ENCODE results near the gene PACS2. TPM values are rescaled to one million over a fixed set of nuclear protein-coding genes. Genes with fewer than 3 reads are reported as not detected.

Gene PACS2
- total RNA-seq, 1 experiment from 2014 or later: 57.7 TPM

DNA sequence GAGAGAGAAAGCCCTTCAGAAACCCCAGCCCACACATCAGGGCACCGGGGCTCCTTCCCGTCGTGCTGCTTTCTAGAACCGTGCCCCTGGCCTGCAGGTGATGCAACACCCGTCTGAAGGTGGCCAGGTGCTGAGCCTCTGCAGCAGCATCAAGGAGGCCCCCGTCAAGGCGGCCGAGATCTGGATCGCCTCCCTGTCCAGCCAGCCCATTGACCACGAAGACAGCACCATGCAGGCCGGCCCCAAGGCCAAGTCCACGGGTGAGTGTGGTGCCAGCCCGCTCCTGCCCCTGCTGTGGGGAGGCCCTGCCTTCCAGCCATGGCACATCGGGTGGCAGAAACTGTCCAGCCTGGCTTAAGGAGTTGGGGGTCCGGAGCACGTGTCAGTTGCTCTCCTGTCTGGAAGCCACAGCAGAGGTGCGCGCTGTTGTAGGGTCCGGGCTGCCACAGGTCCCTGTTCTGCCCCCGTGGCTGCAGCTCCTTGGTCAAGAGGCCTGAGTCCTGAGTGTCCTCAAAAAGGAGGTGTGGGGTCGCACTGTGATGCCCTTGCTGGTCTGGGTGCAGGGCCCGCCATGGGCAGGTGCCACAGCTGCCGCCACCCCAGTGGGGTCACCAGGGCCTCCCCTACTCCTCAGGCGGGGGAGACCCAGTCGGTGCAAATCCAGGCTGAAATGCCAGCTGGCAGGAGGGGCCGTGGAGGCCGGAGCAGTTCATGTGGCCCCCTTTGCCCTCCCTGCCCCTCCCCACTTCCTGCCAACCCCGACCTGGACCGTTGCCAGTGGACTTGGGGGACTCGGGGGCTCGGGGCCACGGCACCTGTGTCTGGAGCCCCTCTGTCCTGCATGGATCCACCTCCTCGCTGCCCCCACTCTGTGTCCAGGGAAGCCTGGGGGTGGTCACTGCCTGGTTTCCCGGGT, 52.8 kb downstream of the PACS2 start:
- Mint-ChIP-seq H3K4me3 (ENCODE audit: unreplicated experiment) (no peak overlapping the region), H3K36me3 (ENCODE audit: insufficient read depth, unreplicated experiment) (peaks cover 6% of the 10 kb centered on the region), H3K9me3 (ENCODE audit: unreplicated experiment) (no peaks in the 10 kb centered on the region), H3K4me1 (ENCODE audit: insufficient read depth, unreplicated experiment) (no peaks in the 10 kb centered on the region), H3K27me3 (ENCODE audit: insufficient read depth, unreplicated experiment) (no peaks in the 10 kb centered on the region), H3K27ac (ENCODE audit: low read depth, unreplicated experiment) (no peak overlapping the region)
- TF ChIP-seq, protein P1, sequence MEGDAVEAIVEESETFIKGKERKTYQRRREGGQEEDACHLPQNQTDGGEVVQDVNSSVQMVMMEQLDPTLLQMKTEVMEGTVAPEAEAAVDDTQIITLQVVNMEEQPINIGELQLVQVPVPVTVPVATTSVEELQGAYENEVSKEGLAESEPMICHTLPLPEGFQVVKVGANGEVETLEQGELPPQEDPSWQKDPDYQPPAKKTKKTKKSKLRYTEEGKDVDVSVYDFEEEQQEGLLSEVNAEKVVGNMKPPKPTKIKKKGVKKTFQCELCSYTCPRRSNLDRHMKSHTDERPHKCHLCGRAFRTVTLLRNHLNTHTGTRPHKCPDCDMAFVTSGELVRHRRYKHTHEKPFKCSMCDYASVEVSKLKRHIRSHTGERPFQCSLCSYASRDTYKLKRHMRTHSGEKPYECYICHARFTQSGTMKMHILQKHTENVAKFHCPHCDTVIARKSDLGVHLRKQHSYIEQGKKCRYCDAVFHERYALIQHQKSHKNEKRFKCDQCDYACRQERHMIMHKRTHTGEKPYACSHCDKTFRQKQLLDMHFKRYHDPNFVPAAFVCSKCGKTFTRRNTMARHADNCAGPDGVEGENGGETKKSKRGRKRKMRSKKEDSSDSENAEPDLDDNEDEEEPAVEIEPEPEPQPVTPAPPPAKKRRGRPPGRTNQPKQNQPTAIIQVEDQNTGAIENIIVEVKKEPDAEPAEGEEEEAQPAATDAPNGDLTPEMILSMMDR (IDR thresholded peaks at IDR 0.05; ENCODE audit: unreplicated experiment): no peak
- intact Hi-C loops (cut with micrococcal nuclease): no loop called here
- ChIA-PET CTCF (interaction anchor here (0.6 to 1.1 kb wide), 3 partner anchors 60 to 126 kb away, joined by 3 to 4 read pairs (median 4); no protein-coding TSS in a partner anchor), POLR2A (no interaction called here)
- no peak for DNase-seq (ENCODE audit: unreplicated experiment)
- BruUV-seq (replicated peaks): no TSS peak

DNA sequence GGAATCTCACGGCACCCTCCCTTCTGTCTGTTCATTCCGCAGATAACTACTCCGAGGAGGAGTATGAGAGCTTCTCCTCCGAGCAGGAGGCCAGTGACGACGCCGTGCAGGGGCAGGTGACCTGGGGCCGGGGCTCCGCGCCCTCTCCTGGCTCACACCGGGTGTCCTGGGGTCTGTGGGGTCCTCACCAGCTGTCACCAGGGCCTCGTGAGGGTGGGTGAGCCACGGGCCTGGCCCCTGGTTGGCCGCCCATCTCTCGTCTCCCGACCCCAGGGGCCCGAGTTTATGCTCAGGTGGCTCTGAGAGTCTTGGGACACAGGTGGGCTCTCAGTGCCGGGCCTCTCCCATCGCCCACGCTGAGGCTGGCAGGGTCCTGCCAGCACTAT, 53.5 kb downstream of the PACS2 start:
- peaks cover 6% of the 10 kb centered on the region for H3K36me3 Mint-ChIP-seq (ENCODE audit: insufficient read depth, unreplicated experiment)
- H3K27ac Mint-ChIP-seq (ENCODE audit: low read depth, unreplicated experiment): no peak overlapping the region
- TF ChIP-seq, protein P1 (IDR thresholded peaks at IDR 0.05; ENCODE audit: unreplicated experiment): no peak
- no peaks in the 10 kb centered on the region for H3K4me1 Mint-ChIP-seq (ENCODE audit: insufficient read depth, unreplicated experiment)
- CTCF ChIA-PET: interaction anchor here (0.6 to 0.9 kb wide), 2 partner anchors 60 to 125 kb away, joined by 3 to 4 read pairs; no protein-coding TSS in a partner anchor
- intact Hi-C loops (cut with micrococcal nuclease): no loop called here
- no peaks in the 10 kb centered on the region for H3K27me3 Mint-ChIP-seq (ENCODE audit: insufficient read depth, unreplicated experiment)
- no TSS peak for BruUV-seq (replicated peaks)
- no peak for DNase-seq (ENCODE audit: unreplicated experiment)
- no peaks in the 10 kb centered on the region for H3K9me3 Mint-ChIP-seq (ENCODE audit: unreplicated experiment)
- POLR2A ChIA-PET: no interaction called here
- H3K4me3 Mint-ChIP-seq (ENCODE audit: unreplicated experiment): no peak overlapping the region

DNA sequence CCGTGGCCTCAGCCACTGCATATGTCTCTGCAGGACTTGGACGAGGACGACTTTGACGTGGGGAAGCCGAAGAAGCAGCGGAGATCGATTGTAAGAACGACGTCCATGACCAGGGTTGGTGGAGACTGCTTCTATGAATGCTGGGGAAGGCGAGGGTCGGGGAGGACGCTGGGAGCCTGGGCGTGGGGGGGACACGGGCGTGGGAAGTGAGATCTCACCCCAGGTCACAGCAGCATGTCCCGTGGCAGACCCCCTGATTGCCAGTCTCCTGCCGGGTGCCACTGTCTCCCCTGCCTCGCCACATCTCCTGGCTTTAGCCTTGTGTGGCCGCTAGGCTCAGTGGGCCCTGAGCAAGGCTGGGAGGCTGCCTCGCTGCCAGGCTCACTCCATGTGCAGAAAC, 53.9 kb downstream of the PACS2 start:
- BruUV-seq (replicated peaks): no TSS peak
- ChIA-PET POLR2A (no interaction called here), CTCF (interaction anchor here (1.0 kb wide), 1 partner anchor 121 kb away, joined by 3 read pairs; no protein-coding TSS in a partner anchor)
- TF ChIP-seq, protein P1 (IDR thresholded peaks at IDR 0.05; ENCODE audit: unreplicated experiment): no peak
- DNase-seq (ENCODE audit: unreplicated experiment): no peak
- no peaks in the 10 kb centered on the region for H3K9me3 Mint-ChIP-seq (ENCODE audit: unreplicated experiment)
- H3K27me3 Mint-ChIP-seq (ENCODE audit: insufficient read depth, unreplicated experiment): no peaks in the 10 kb centered on the region
- no peak overlapping the region for H3K27ac Mint-ChIP-seq (ENCODE audit: low read depth, unreplicated experiment)
- no peak overlapping the region for H3K4me3 Mint-ChIP-seq (ENCODE audit: unreplicated experiment)
- H3K36me3 Mint-ChIP-seq (ENCODE audit: insufficient read depth, unreplicated experiment): peaks cover 6% of the 10 kb centered on the region
- no peaks in the 10 kb centered on the region for H3K4me1 Mint-ChIP-seq (ENCODE audit: insufficient read depth, unreplicated experiment)
- intact Hi-C loops (cut with micrococcal nuclease): no loop called here

DNA sequence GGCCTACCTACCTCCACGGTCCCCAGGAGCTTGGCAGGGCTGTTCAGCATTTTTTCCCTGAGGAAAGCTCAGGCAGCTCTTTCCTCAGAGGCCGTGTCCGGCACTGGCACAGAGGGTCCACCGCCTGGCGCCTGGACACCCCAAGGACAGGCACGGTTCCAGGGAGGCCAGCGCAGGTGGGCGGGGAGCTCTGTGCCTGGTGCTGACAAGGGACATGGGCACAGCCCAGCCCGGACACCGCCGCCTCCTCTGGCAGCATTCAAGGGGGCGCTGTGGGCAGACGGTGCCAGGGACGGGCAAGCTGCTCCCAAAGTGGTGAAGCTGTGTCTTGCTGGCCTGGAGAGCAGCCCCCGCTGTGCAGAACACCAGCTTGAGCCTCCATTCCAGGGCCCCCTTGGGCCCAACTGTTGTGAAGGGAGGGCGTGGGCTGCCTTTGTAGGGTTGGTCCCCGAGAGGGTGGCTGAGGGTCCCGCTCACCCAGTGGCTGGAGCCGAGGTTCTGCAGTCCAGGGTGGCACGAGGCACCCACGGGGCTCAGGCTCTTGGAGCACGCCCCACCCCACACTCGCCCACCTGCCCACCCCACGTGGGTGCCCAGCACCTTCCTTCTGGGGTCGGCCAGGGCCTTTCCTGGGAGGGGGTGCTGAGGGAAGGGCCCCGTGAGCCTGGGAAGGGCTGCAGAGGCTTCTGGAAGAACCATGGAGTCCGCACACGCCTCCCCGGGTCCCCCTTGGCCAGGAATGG, 54.5 kb downstream of the PACS2 start:
- DNase-seq (ENCODE audit: unreplicated experiment): no peak
- TF ChIP-seq, protein P1 (IDR thresholded peaks at IDR 0.05; ENCODE audit: unreplicated experiment): no peak
- no peak overlapping the region for H3K4me3 Mint-ChIP-seq (ENCODE audit: unreplicated experiment)
- H3K36me3 Mint-ChIP-seq (ENCODE audit: insufficient read depth, unreplicated experiment): peaks cover 6% of the 10 kb centered on the region
- BruUV-seq (replicated peaks): no TSS peak
- intact Hi-C loops (cut with micrococcal nuclease): no loop called here
- ChIA-PET CTCF (interaction anchor here (1.0 kb wide), 2 partner anchors 121 to 279 kb away, joined by 3 read pairs; no protein-coding TSS in a partner anchor), POLR2A (no interaction called here)
- H3K27me3 Mint-ChIP-seq (ENCODE audit: insufficient read depth, unreplicated experiment): no peaks in the 10 kb centered on the region
- H3K9me3 Mint-ChIP-seq (ENCODE audit: unreplicated experiment): no peaks in the 10 kb centered on the region
- no peaks in the 10 kb centered on the region for H3K4me1 Mint-ChIP-seq (ENCODE audit: insufficient read depth, unreplicated experiment)
- H3K27ac Mint-ChIP-seq (ENCODE audit: low read depth, unreplicated experiment): no peak overlapping the region
